Stimulated activated effector memory CD8-positive, alpha-beta T cell treated with anti-CD3 and anti-CD28 coated beads, Interleukin-12 subunit alpha, Interleukin-12 subunit beta, amount 100 ng/mL, for 72 hours (primary cell): ENCODE results near the gene RIMBP2.
A peak's percentile ranks its signal among the peaks of the same experiment; 100 is the strongest.
"Not testable (repeated sequence)": the region's sequence is repeated elsewhere in the genome, so short reads cannot be mapped to it uniquely, and the experiment has no call there.

ENCODE experiments used
- ATAC-seq: fragments of 150-1000 bp; cut with Tn5 transposase; 2 replicates; pipeline ENCODE4 v1.10.0; 2021
- DNase-seq, 2 donors: peaks; one replicate each; pipeline ENCODE4 v3.0.0; 2021 to 2022; ENCODE audit warnings: low spot score in 2 of 2
- H3K27ac Mint-ChIP-seq: one replicate; pipeline ENCODE4 v1.8.0; 2022; ENCODE audit warnings: mild to moderate bottlenecking, mixed read lengths
- H3K36me3 Mint-ChIP-seq: one replicate; pipeline ENCODE4 v1.8.0; 2022; ENCODE audit warnings: mild to moderate bottlenecking, mixed read lengths
- H3K4me1 Mint-ChIP-seq: one replicate; pipeline ENCODE4 v1.8.0; 2022; ENCODE audit warnings: mixed read lengths
- H3K4me3 Mint-ChIP-seq: one replicate; pipeline ENCODE4 v1.8.0; 2022; ENCODE audit warnings: mild to moderate bottlenecking, mixed read lengths
- H3K9me3 Mint-ChIP-seq: one replicate; pipeline ENCODE4 v1.8.0; 2022; ENCODE audit warnings: mixed read lengths

RIMBP2 gene

DNA sequence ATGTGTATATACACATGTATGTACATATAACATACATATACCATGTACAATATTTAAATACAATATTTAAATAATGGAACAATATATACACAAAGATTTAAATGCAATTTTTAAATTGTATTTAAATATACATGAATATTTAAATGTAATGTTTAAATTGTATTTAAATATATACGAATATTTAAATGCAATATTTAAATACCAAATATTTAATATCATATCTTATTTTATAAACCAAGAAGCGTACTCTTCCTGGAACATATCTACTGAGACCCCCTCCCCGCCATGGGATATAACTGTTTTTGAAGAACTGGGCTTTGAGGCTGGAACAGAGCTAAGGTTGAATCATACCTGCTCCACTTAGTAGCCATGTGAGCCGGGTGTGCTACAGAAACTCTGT is 29.8 kb upstream of the RIMBP2 start:
- Mint-ChIP-seq H3K36me3 (no peaks in the 10 kb centered on the region), H3K9me3 (no peaks in the 10 kb centered on the region), H3K4me1 (peaks cover 6% of the 10 kb centered on the region), H3K27ac (no peak overlapping the region), H3K4me3 (no peak overlapping the region)
- DNase-seq, result no peak
- no peak for ATAC-seq

DNA sequence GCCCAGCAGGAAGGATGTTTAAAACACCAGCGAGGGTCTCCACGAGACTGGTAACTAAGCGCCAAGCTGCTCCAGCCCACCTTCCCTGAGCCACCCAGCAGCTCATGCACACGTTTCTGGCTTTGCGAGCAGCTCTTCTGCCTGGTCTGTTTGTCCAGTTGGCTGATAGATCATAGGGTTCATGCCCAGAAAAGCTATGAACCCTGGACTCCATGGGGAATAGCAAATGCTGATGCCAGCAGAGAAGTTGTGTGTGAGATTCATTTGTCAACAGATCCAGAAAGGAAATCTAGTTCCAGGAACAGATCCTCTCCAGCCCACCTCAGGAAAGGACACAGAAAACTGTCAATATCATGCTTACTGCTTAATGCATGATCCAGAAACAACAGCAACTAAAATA is 28.2 kb upstream of the RIMBP2 start:
- Mint-ChIP-seq H3K36me3 (no peaks in the 10 kb centered on the region), H3K4me1 (peaks cover 6% of the 10 kb centered on the region), H3K4me3 (no peak overlapping the region), H3K27ac (no peak overlapping the region), H3K9me3 (no peaks in the 10 kb centered on the region)
- no peak for ATAC-seq
- no peak for DNase-seq

DNA sequence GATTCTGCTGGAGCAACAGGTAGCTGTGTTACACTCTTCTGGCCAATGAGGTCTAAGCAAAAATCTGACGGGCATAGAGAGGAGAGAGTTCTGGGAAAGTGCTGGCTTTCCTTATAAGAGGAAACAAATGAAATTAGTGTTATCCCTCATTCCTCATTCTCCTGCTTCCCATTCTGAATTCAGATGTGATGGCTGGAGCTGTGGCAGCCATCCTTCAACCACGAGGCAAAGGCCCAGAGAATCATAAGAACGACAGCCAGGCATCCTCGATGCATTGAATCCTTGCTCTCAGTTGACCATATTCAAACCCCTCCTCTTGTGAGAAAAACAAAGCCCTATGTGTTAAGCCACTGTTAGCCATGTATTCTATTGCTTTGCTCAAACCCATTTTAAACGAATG is 27.5 kb upstream of the RIMBP2 start:
- DNase-seq (no peak), ATAC-seq (no peak)
- Mint-ChIP-seq H3K4me3 (no peak overlapping the region), H3K4me1 (peaks cover 6% of the 10 kb centered on the region), H3K27ac (no peak overlapping the region), H3K9me3 (no peaks in the 10 kb centered on the region), H3K36me3 (no peaks in the 10 kb centered on the region)

DNA sequence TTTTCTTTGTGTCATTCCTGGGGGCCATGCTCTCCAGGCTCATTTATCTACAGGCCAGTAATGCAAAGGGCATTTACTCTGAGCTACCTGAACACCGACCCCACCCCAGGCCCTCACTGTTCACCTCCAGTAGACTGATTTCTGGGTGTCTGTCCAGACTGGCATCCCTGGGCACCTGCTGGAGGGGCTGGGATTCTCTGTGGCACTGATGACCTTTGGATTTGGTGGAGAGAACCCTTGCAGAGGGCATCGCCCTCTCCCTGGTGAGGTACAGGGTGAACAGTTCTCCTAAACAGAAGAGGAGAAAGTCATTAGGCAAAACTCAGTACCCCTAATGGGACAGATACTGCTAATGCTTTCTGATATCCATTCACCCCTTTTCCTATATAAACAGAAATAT is 27.1 kb upstream of the RIMBP2 start:
- H3K4me3 Mint-ChIP-seq, result no peak overlapping the region
- ATAC-seq (no peak), DNase-seq (no peak)
- peaks cover 4% of the 10 kb centered on the region for H3K4me1 Mint-ChIP-seq
- H3K27ac Mint-ChIP-seq, result no peak overlapping the region
- H3K36me3 Mint-ChIP-seq, result no peaks in the 10 kb centered on the region
- H3K9me3 Mint-ChIP-seq, result no peaks in the 10 kb centered on the region

DNA sequence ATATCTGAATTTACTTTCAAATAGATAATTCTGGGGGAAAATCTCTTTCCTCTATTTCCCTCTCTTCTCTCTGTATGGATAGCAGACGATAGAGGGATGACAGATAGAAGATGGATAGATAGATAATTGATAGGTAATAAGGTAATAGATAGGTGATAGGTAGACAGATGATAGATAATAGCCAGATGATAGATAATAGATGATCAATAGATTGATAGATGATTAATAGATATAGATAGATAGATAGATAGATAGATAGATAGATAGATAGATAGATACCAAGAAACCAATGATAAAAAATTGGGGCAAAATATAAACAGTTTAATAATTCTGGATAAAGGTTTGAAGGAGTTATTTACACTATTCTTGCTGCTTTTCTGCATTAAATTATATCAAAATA is 26.6 kb upstream of the RIMBP2 start:
- Mint-ChIP-seq H3K4me1 (no peaks in the 10 kb centered on the region), H3K9me3 (no peaks in the 10 kb centered on the region), H3K27ac (no peak overlapping the region), H3K36me3 (no peaks in the 10 kb centered on the region), H3K4me3 (no peak overlapping the region)
- ATAC-seq, result no peak
- no peak for DNase-seq

DNA sequence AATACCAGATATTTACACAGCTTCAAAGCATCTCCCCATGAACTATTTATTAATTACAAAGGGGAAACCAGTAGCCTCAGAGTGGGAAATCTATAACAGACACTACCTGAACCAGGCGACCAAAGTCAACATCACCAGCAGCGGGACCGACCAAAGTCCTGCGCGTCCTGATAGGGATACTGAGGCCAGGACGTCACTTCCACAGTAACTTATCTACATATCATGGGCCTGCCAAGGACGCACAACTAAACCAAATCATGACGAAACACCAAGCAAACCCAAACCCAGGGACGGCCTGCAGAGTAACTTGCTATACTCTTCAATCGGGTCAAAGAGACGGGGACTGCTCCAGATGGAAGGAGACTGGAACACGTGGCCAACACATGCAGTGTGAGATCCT is 26.0 kb upstream of the RIMBP2 start:
- Mint-ChIP-seq H3K27ac (no peak overlapping the region), H3K36me3 (no peaks in the 10 kb centered on the region), H3K4me1 (no peaks in the 10 kb centered on the region), H3K4me3 (no peak overlapping the region), H3K9me3 (no peaks in the 10 kb centered on the region)
- ATAC-seq (no peak), DNase-seq (no peak)

DNA sequence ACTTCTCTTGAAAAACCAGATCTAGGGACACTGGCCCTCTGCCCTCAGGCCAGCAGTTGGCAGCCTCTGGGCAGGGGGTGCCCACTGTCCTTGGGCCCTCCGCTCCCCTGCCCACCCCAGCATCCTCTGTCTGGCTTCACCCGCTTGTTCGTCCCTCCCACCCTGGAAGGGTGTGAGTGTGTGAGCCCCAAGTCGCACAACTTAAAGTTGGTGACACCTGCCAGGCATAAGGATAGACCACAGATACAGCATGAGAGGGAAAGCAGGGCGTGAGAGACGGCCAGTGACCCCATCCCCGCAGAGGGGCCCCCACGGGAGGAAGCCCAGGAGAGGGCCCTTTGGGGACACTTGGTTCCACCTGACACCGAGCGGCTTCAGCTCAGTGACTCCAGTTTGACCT is 23.5 kb upstream of the RIMBP2 start:
- Mint-ChIP-seq H3K4me3 (no peak overlapping the region), H3K27ac (no peak overlapping the region), H3K4me1 (no peaks in the 10 kb centered on the region), H3K9me3 (no peaks in the 10 kb centered on the region), H3K36me3 (no peaks in the 10 kb centered on the region)
- ATAC-seq (no peak), DNase-seq (no peak)

DNA sequence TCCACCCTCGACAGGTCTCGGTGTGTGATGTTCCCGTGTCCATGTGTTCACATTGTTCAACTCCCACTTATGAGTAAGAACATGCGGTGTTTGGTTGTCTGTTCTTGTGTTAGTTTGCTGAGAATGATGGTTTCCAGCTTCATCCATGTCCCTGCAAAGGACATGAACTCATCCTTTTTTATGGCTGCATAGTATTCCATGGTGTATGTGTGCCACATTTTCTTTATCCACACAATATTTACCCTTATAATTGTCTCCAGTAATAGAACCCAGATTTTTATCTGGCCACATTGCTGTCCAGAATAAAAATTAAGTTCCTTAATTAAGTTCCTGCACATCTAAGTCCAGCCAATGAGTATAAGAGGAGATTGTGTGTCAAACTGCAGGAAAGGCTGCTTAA is 22.3 kb upstream of the RIMBP2 start:
- not testable (repeated sequence) for DNase-seq, H3K4me3 Mint-ChIP-seq, H3K4me1 Mint-ChIP-seq, H3K36me3 Mint-ChIP-seq, ATAC-seq, H3K27ac Mint-ChIP-seq, H3K9me3 Mint-ChIP-seq

DNA sequence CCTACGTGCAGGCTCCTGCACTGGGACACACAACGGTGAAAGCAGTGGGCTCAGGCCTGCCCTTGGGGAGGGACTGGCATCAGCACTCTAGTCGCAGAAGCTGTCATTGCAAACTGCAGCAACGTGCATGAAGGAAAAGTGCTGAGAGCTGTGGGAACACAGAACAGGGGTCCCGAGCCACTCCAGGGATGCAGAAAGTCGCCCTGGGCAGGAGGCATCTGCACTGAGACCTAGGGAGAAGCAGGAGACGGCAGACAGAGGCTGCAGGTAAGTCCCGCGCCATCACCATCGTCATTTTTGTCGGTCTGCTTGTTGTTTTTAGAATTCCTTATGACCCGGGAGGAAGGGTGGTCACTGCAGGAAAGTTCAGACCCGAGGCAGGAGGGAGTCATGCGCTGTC is 21.6 kb upstream of the RIMBP2 start:
- Mint-ChIP-seq H3K27ac (no peak overlapping the region), H3K4me1 (no peaks in the 10 kb centered on the region), H3K9me3 (no peaks in the 10 kb centered on the region), H3K4me3 (no peak overlapping the region), H3K36me3 (no peaks in the 10 kb centered on the region)
- ATAC-seq (no peak), DNase-seq (no peak)

DNA sequence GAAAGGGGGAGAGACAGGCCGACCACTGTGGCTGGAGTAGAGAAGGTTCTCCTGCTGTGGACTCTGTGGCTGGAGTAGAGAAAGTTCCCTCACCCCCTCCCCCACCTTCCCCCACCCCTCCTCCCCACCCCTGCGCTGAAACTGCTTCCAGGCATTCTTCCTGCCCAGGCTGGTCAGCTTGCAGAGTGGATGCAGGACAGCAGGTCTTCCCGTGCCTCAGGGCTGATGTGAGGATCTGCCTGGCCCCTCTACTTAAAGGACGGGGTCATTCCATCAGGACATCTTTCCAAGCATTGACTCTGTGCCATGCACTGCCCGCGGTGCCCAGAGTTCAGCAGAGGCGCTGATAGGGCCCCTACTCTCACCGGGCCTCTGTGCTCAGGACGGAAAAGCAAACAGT is 13.2 kb upstream of the RIMBP2 start:
- no peaks in the 10 kb centered on the region for H3K4me1 Mint-ChIP-seq
- ATAC-seq (no peak), DNase-seq (no peak)
- H3K36me3 Mint-ChIP-seq, result no peaks in the 10 kb centered on the region
- H3K9me3 Mint-ChIP-seq, result peaks cover 4% of the 10 kb centered on the region
- no peak overlapping the region for H3K4me3 Mint-ChIP-seq
- no peak overlapping the region for H3K27ac Mint-ChIP-seq

DNA sequence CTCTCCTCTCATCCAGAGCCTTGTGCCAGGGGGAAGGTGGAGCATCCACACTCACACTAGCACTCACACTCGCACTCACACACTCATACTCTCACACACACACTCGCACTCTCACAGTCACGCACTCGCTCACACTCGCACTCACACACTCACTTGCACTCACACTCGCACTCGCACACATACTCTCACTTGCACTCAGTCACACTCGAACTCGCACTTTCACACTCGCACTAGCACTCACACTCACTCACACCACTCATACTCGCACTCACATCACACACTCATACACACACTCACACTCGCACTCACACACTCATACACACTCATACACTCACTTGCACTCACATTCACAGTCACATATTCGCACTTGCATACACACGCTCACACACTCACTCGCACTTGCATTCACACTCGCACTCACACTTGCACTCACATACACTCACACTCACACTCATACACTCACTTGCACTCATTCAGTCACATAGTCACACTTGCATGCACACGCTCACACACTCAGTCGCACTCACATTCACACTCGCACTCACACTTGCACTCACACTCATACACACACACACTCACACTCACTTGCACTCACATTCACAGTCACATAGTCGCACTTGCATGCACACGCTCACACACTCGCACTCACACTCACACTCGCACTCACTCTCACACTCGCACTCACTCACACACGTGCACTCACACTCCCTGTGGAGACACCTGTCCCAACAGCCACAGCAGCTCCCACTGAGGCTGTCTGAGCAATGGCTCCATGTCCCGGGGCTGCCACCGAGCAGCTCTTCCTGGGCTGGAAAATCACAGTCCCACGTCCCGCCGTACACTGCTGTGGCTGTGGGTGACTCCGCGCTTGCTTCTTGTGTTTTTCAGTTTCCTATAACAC is 12.3 kb upstream of the RIMBP2 start:
- no peak for DNase-seq
- Mint-ChIP-seq H3K27ac (no peak overlapping the region), H3K4me3 (no peak overlapping the region), H3K36me3 (no peaks in the 10 kb centered on the region), H3K4me1 (no peaks in the 10 kb centered on the region), H3K9me3 (peaks cover 10% of the 10 kb centered on the region)
- ATAC-seq, result no peak

DNA sequence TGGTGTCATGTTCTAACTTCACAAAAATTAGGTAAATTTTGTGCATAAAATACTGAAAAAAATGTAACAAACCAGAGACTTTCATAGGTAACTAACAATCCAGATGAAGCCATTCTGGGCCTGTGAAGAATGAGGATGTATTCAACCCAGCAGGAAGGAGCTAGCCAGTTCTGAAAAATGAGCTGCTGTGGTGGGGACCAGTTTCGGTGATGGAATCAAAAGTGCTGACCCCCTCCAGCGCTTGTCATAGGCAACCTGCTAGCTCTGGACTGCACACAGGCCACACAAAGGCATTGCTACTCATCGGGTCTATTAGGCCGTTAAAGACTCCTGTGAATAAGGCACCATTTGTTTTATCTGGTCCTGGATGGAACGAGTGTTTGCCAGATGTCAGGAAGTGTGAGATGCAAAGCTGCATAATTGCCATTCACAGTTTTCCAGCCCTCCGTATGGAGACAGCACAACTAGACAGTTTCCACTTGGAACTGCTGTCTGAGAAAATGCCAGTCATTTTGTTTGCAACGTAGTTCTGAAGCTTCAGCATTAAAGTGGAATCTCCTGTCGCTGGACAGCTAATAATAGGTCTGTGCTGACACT is 3.3 kb upstream of the RIMBP2 start:
- no peaks in the 10 kb centered on the region for H3K36me3 Mint-ChIP-seq

DNA sequence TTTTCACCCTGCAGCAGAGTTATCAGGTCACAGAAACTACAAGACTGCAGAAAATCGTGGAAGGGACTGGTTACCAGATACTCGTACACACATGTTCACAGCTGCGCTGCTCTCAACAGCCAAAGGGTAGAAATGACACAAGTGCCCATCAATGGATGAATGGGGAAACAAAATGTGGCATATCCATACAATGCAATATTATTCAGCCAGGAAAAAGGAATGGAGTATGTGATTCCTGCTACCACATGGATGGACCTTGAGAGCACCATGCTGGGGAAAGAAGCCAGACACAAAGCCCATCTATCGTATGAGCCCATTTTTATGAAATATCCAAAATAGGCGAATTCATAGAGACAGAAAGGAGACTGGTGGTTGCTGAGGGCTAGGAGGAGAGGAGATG is 1.7 kb upstream of the RIMBP2 start:
- DNase-seq (no peak), ATAC-seq (no peak)
- Mint-ChIP-seq H3K27ac (no peak overlapping the region), H3K36me3 (no peaks in the 10 kb centered on the region), H3K4me3 (no peak overlapping the region), H3K4me1 (peaks cover 20% of the 10 kb centered on the region), H3K9me3 (peaks cover 12% of the 10 kb centered on the region)

More for the DNA sequence above, 3.3 kb upstream of the RIMBP2 start:
- Mint-ChIP-seq H3K9me3 (peaks cover 24% of the 10 kb centered on the region), H3K4me1 (peaks cover 15% of the 10 kb centered on the region), H3K4me3 (no peak overlapping the region), H3K27ac (no peak overlapping the region)
- ATAC-seq, result no peak
- no peak for DNase-seq

DNA sequence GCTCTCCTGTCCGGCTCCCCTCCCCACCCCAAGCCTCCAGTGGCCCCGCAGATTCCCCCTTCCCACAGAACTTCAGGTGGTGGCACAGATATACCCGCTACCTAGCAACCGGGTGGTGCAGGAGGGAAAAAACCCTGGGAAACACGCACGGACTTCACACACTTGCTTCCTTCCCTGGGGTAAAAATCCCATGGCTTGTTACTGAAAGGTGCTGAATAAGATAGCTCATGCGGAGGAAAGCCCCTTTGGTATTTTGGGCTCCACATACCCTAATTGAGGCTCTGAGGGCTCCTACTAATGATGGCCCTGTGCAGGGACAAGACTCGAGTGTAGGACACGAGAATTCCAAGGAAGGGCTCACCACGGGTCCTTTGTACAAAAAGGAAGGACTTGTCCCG is 869 bp upstream of the RIMBP2 start:
- Mint-ChIP-seq H3K4me3 (no peak overlapping the region), H3K4me1 (peaks cover 22% of the 10 kb centered on the region), H3K27ac (no peak overlapping the region), H3K9me3 (peaks cover 5% of the 10 kb centered on the region), H3K36me3 (no peaks in the 10 kb centered on the region)
- DNase-seq (no peak), ATAC-seq (no peak)

DNA sequence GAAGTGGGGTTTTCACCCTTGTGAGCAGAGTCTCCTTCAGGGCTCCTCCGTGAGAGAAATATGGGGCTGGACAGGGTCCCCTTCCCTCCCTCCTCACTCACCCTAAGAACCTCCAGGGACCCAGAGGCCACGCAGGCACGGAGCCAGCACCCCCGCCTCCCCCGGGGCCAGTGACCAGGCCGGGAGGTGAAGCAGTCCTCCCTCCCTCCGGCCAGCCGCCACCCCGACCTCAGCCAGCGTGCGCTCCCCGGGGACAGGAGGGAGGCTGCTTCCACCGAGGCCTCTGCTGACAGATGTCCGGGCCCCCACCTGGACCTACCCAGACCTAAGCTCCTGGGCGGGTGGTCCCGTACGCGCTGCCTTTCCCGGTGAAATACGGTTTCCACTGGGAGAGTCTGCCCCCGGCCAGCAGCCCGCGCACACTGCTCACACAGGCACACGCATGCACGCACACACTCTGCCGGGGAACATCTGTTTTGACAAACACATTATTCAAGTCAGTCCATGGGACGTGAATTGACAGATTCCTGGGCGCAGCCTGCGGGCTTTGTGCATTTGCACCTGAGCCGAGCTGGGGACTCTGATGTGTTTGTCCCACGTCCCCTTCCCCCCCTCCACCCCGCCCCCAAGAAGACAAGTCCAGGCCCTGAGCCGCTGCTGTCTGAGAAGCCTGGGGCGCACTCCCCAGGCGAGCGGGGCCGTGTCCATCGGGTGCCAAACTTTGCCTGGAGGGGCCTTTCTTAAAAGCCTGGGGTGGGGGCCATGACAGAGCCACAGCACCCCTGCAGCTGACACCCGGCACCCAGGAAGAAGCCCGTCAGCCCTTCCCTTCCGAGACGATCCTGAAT is 725 bp downstream of the RIMBP2 start:
- H3K4me3 Mint-ChIP-seq, result peak overlapping the region; percentile 32
- no peaks in the 10 kb centered on the region for H3K36me3 Mint-ChIP-seq
- peaks cover 22% of the 10 kb centered on the region for H3K4me1 Mint-ChIP-seq
- DNase-seq, result no peak
- H3K9me3 Mint-ChIP-seq, result peaks cover 5% of the 10 kb centered on the region
- no peak for ATAC-seq
- no peak overlapping the region for H3K27ac Mint-ChIP-seq
